Measurements from ENCODE around the gene CXCL12.

DNA sequence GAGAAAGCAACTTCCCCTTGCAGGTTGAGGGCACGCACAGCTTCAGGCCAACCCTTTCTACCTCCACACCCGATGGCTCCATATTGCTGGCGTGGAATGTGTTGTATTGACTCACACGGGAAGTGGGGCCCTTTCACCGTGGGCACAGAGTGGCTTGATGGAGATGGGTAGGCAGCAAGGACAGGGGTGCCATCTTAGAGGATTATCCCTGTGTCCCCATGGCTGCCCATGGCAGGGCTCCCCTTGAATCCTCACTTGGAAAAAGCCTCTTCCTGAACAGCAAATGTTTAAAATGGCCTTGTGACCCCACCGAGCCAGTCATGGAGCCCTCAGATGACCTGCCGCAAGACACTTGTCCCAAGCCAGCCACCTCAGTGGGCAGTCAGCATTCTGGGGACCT is 31.2 kb downstream of the CXCL12 start:
- TF ChIP-seq, protein P1, sequence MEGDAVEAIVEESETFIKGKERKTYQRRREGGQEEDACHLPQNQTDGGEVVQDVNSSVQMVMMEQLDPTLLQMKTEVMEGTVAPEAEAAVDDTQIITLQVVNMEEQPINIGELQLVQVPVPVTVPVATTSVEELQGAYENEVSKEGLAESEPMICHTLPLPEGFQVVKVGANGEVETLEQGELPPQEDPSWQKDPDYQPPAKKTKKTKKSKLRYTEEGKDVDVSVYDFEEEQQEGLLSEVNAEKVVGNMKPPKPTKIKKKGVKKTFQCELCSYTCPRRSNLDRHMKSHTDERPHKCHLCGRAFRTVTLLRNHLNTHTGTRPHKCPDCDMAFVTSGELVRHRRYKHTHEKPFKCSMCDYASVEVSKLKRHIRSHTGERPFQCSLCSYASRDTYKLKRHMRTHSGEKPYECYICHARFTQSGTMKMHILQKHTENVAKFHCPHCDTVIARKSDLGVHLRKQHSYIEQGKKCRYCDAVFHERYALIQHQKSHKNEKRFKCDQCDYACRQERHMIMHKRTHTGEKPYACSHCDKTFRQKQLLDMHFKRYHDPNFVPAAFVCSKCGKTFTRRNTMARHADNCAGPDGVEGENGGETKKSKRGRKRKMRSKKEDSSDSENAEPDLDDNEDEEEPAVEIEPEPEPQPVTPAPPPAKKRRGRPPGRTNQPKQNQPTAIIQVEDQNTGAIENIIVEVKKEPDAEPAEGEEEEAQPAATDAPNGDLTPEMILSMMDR (conservative IDR thresholded peaks at IDR 0.05; ENCODE audit: low read depth, low read length) = no peak
- no peak for TF ChIP-seq EZH2phosphoT487 (IDR thresholded peaks at IDR 0.05; ENCODE audit: borderline replicate concordance, low read length)
- TF ChIP-seq EZH2 (IDR thresholded peaks at IDR 0.05; ENCODE audit: low read length, unreplicated experiment) = no peak
